Thyroid gland (tissue), 4 donors: ENCODE results near the gene RGS9. TPM values are rescaled to one million over a fixed set of nuclear protein-coding genes. Genes with fewer than 3 reads are reported as not detected.

Experiments
- DNase-seq, 2 donors: peaks; one replicate each; pipeline ENCODE4 v3.0.0-alpha.2; 2019
- H3K27ac ChIP-seq, 3 donors: fragments of 200-600 bp; sonication (generic); 1 replicate in 2 of 3; 2 replicates in 1 of 3; pipeline ENCODE4 v1.5.1; 2016 to 2019; ENCODE audit warnings: mild to moderate bottlenecking in 1 of 3, moderate library complexity in 1 of 3
- H3K27me3 ChIP-seq: fragments of 200-600 bp; sonication (generic); one replicate; pipeline ENCODE4 v1.5.1; 2019
- H3K36me3 ChIP-seq, 2 donors: fragments of 200-600 bp; sonication (generic); one replicate each; pipeline ENCODE4 v1.5.1; 2016 to 2019
- H3K4me1 ChIP-seq, 2 donors: fragments of 200-600 bp; sonication (generic); one replicate each; pipeline ENCODE4 v1.5.1; 2017 to 2019
- H3K4me3 ChIP-seq, 3 donors: fragments of 200-600 bp; sonication (generic); replicated peaks in 1 of 3; 1 replicate in 2 of 3; 2 replicates in 1 of 3; pipeline ENCODE4 v1.5.1; 2016; ENCODE audit warnings: mild to moderate bottlenecking in 1 of 3
- H3K9me3 ChIP-seq: fragments of 200-600 bp; sonication (generic); one replicate; pipeline ENCODE4 v1.5.1; 2017
- CTCF ChIP-seq, 6 experiments: fragments of 200-600 bp in 3 of 6; fragments of 450-650 bp in 3 of 6; sonication (generic) in 3 of 6; IDR thresholded peaks; one replicate each; pipeline ENCODE4 v1.5.1; 2016 to 2019; ENCODE audit warnings: antibody characterized with exemption in 6 of 6, mild to moderate bottlenecking in 2 of 6, inconsistent platforms in 1 of 6, moderate library complexity in 1 of 6
- POLR2A ChIP-seq, 2 donors: fragments of 450-650 bp; IDR thresholded peaks; one replicate each; pipeline ENCODE4 v1.6.1; 2017; ENCODE audit warnings: antibody characterized with exemption in 2 of 2, mild to moderate bottlenecking in 2 of 2, moderate library complexity in 1 of 2
- WGBS, 2 donors: methylation state at CpG; one replicate each; pipeline ENCODE4 v1.1.5; 2017; 5-methylcytosine and 5-hydroxymethylcytosine counted together
- intact Hi-C: fragments of 100-400 bp; cut with DNase I; formaldehyde crosslinking; loops from one replicate; pipeline ENCODE4 v1.15.1; 2023
- total RNA-seq, 4 donors: library from RNA; depleted of rRNA; stranded (reverse); fragments of >200 nt; gene quantifications; one replicate each; pipeline ENCODE4 v1.2.3, GENCODE V29; 2016

RGS9 gene
- total RNA-seq, 4 donors from 2014 or later: 6.0 to 15.5 (median 6.7) TPM

DNA sequence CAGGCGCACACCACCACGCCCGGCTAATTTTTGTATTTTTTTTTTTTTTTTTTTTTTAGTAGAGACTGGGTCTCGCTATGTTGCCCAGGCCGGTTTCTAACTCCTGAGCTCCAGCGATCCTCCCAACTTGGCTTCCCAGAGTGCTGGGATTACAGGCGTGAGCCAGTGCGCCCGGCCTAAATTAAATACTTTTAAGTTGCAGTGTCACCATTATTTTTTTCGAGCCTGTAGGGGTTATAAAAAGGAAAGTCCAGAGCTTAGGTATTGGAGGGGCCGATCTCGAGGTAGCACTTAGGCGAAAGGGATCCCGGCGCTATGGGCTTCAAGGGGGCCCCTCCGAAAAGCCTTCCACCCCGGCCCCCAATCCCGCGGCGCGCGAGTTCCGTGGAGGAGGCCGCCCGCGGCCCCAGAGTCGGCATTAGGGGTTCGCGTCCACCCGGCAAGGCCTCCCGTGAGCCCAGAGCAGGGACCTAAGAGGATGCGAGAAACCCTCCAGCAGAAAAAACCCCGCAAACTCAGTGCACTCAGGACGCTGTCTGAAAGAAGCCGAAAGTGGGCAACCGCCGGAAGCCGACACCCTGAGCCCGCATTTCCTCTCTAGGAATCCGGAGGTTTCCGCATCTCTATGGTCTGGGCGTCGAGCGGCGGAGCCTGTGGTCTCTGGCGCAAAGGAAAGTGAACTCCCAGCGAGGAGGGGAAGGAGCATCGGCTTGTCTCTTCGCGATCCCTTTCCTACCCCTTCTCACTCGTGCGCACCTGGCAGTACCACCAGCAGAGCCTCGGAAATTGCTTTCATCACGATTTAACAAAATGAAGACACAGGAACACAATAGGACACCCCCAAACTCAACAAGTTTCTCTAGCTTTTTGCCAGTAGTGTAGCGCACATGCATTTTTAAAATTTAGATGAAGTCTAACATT is 14.1 kb upstream of the RGS9 start:
- no peaks in the 10 kb centered on the region for H3K36me3 ChIP-seq
- peak overlapping the region; percentile 73 to 89 (median 87) for H3K27ac ChIP-seq
- WGBS, 2 donors: 10 to 17% methylated on average over 27 to 41 of the region's 55 CpGs
- no peaks in the 10 kb centered on the region for H3K27me3 ChIP-seq
- no peaks in the 10 kb centered on the region for H3K9me3 ChIP-seq
- peak overlapping the region; percentile 33 to 71 (median 51) for H3K4me3 ChIP-seq
- TF ChIP-seq POLR2A (IDR thresholded peaks at IDR 0.05) (peak in 1 of 2 donors; percentile 61), CTCF (IDR thresholded peaks at IDR 0.05) (no peak)
- peaks cover 0 to 6% of the 10 kb centered on the region in 2 donors for H3K4me1 ChIP-seq
- peak; percentile 77 to 82 for DNase-seq
- intact Hi-C loops: no loop called here

GRCh38 chr17:65123757-65124675 is 13.2 kb upstream of the RGS9 start:
- H3K27ac ChIP-seq: peak overlapping the region; percentile 73 to 89 (median 87)
- WGBS, 2 donors: 79 to 81% methylated on average over 9 of the region's 9 CpGs
- H3K4me1 ChIP-seq: peaks cover 0 to 6% of the 10 kb centered on the region in 2 donors
- H3K4me3 ChIP-seq: peak overlapping the region in 1 of 3 donors; percentile 71
- no peaks in the 10 kb centered on the region for H3K9me3 ChIP-seq
- no peak for DNase-seq
- no peaks in the 10 kb centered on the region for H3K27me3 ChIP-seq
- intact Hi-C loops: no loop called here
- no peaks in the 10 kb centered on the region for H3K36me3 ChIP-seq
- TF ChIP-seq POLR2A (IDR thresholded peaks at IDR 0.05) (no peak), CTCF (IDR thresholded peaks at IDR 0.05) (no peak)

DNA sequence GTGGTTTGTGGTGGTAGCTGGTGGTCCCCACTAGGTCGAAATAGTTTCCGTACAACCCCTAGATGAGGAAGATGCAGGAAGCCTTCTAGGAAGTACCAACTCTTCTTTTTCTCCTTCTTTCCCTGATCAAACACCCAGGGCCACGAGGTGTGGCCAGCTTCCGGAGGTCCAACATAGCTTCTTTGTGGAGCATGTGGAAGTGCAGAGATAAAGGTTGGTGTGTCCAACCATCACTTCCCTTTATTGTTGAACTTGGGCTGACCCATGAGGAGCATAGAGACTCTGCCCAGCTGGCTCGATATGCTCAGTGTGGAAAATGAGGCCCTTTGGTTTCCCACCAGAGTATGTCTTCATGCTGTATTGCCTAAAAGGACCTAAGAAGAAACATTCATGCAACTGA is 6.3 kb upstream of the RGS9 start:
- 60 to 75% methylated on average over 5 of the region's 5 CpGs for WGBS, 2 donors
- intact Hi-C loops: no loop called here
- H3K27ac ChIP-seq: no peak overlapping the region

DNA sequence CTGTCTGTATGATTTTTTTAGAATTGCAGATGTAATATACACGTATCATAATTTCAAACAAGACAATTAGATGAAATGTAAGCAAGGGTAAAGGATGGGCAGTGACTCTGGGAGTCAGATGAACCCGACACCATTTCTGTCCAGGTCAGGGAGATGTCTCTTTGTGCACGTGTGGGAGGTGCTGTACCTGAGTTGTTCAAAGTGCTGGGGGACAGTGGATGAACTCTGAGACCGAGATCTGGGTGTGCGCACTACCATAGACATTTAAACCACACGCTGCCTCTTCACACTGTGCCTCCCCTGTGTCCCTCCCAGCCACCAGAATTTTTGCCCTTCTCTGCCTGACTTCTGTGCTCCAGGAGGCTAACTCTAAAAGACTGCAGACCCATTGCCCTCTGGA is 5.9 kb upstream of the RGS9 start:
- Histone ChIP-seq H3K36me3 (no peaks in the 10 kb centered on the region), H3K4me3 (no peak overlapping the region), H3K27ac (no peak overlapping the region), H3K27me3 (no peaks in the 10 kb centered on the region), H3K4me1 (no peaks in the 10 kb centered on the region), H3K9me3 (no peaks in the 10 kb centered on the region)
- no peak for TF ChIP-seq POLR2A (IDR thresholded peaks at IDR 0.05)
- no peak for TF ChIP-seq CTCF (IDR thresholded peaks at IDR 0.05)
- DNase-seq: no peak
- intact Hi-C loops: no loop called here
- WGBS, 2 donors: 62 to 77% methylated on average over 6 of the region's 6 CpGs

More for the DNA sequence above, 6.3 kb upstream of the RGS9 start:
- Histone ChIP-seq H3K27me3 (no peaks in the 10 kb centered on the region), H3K36me3 (no peaks in the 10 kb centered on the region), H3K4me3 (no peak overlapping the region), H3K4me1 (no peaks in the 10 kb centered on the region), H3K9me3 (no peaks in the 10 kb centered on the region)
- TF ChIP-seq POLR2A (IDR thresholded peaks at IDR 0.05) (no peak), CTCF (IDR thresholded peaks at IDR 0.05) (no peak)
- no peak for DNase-seq
